ENCODE results near the gene LDAH. TPM values are rescaled to one million over a fixed set of nuclear protein-coding genes. Genes with fewer than 3 reads are reported as not detected.
A peak's percentile ranks its signal among the peaks of the same experiment; 100 is the strongest.

Gene LDAH
- total RNA-seq, 2 experiments from 2014 or later = 27.0 to 32.8 TPM

DNA sequence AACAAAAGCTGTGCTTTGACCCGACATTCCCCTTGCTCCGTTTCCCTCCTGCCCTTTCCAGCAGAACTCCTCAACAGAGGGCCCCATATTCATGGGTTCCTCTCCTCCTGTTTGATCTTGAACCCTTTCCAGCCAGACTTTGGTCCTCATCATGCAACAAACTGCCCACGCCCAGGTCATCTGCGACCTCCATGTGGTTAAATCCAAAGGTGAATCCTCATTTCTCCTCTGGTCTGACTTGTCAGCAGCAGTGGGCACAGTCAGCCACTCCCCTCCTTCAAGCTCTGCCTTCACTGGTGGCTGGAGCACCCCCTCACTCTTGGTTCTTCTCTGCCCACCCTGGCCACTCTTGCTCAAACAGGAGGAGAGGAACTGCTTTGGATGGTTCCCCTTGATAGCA, 174.7 kb downstream of the LDAH start:
- ChIA-PET POLR2A (interaction anchor here (0.6 to 0.9 kb wide), 2 partner anchors 201 to 543 kb away, joined by 3 read pairs; partner anchors contain the start of gene RHOB), CTCF (interaction anchor here (0.7 to 1.5 kb wide), 3 partner anchors 198 to 204 kb away, joined by 5 to 7 read pairs (median 7); partner anchors contain the start of gene RHOB)
- Mint-ChIP-seq H3K4me1 (peaks cover 22% of the 10 kb centered on the region), H3K36me3 (ENCODE audit: low read depth) (no peaks in the 10 kb centered on the region), H3K4me3 (no peak overlapping the region), H3K27ac (no peak overlapping the region), H3K9me3 (ENCODE audit: low read depth) (no peaks in the 10 kb centered on the region), H3K27me3 (no peaks in the 10 kb centered on the region)
- no peak for DNase-seq
- no peak for ATAC-seq
- intact Hi-C loops (cut with DNase I, micrococcal nuclease) = loop anchor here in 1 of 2 experiments (10.0 kb wide), 1 partner anchor 513 kb away; no protein-coding TSS in a partner anchor

GRCh38 chr2:20647738-20648137, 175.2 kb downstream of the LDAH start:
- intact Hi-C loops (cut with DNase I, micrococcal nuclease) = loop anchor here in 1 of 2 experiments (10.0 kb wide), 1 partner anchor 513 kb away; no protein-coding TSS in a partner anchor
- DNase-seq (no peak), ATAC-seq (no peak)
- Mint-ChIP-seq H3K9me3 (ENCODE audit: low read depth) (no peaks in the 10 kb centered on the region), H3K4me3 (no peak overlapping the region), H3K27ac (no peak overlapping the region), H3K36me3 (ENCODE audit: low read depth) (no peaks in the 10 kb centered on the region), H3K4me1 (peaks cover 22% of the 10 kb centered on the region), H3K27me3 (no peaks in the 10 kb centered on the region)
- ChIA-PET CTCF (interaction anchor here (1.4 to 1.5 kb wide), 2 partner anchors 197 to 201 kb away, joined by 5 to 7 read pairs; partner anchors contain the start of gene RHOB), POLR2A (interaction anchor here (0.9 kb wide), 1 partner anchor 201 kb away, joined by 3 read pairs; the partner anchor contains the start of gene RHOB)

DNA sequence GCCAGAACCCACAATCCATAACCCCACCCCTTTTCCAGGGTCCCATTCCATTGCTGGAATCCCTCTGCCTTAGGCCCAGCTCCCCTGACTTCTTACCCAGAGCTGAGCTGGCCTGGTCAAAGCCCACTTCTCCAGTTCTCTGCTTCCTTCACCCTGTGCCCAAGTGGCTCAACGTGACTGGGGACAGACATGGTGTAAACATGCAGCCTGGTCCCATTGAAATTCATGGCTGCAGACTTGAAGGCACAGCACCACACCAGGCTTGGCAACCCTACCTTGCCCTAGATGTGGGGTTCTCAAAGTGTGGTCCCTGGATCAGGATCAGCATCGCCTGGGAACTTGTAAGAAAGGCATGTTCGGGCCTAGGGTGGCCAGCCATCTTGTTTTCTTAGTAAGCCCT, 175.7 kb downstream of the LDAH start:
- H3K36me3 Mint-ChIP-seq (ENCODE audit: low read depth) = no peaks in the 10 kb centered on the region

GRCh38 chr2:20646446-20646845, 176.5 kb downstream of the LDAH start:
- H3K36me3 Mint-ChIP-seq (ENCODE audit: low read depth) = no peaks in the 10 kb centered on the region
- H3K27ac Mint-ChIP-seq = no peak overlapping the region
- H3K4me1 Mint-ChIP-seq = peaks cover 17% of the 10 kb centered on the region
- intact Hi-C loops (cut with DNase I, micrococcal nuclease) = loop anchor here in 1 of 2 experiments (10.0 kb wide), 1 partner anchor 512 kb away; no protein-coding TSS in a partner anchor
- ATAC-seq (no peak), DNase-seq (no peak)
- H3K9me3 Mint-ChIP-seq (ENCODE audit: low read depth) = no peaks in the 10 kb centered on the region
- POLR2A ChIA-PET = no interaction called here
- no peaks in the 10 kb centered on the region for H3K27me3 Mint-ChIP-seq
- CTCF ChIA-PET = interaction anchor here (0.7 kb wide), 1 partner anchor 235 kb away, joined by 3 read pairs; no protein-coding TSS in a partner anchor
- H3K4me3 Mint-ChIP-seq = no peak overlapping the region

More for the DNA sequence above, 175.7 kb downstream of the LDAH start:
- ATAC-seq = no peak
- no peaks in the 10 kb centered on the region for H3K9me3 Mint-ChIP-seq (ENCODE audit: low read depth)
- DNase-seq = no peak
- ChIA-PET CTCF (no interaction called here), POLR2A (no interaction called here)
- H3K4me3 Mint-ChIP-seq = no peak overlapping the region
- H3K27ac Mint-ChIP-seq = no peak overlapping the region
- H3K4me1 Mint-ChIP-seq = peaks cover 22% of the 10 kb centered on the region
- intact Hi-C loops (cut with DNase I, micrococcal nuclease) = loop anchor here in 1 of 2 experiments (10.0 kb wide), 1 partner anchor 512 kb away; no protein-coding TSS in a partner anchor
- no peaks in the 10 kb centered on the region for H3K27me3 Mint-ChIP-seq

DNA sequence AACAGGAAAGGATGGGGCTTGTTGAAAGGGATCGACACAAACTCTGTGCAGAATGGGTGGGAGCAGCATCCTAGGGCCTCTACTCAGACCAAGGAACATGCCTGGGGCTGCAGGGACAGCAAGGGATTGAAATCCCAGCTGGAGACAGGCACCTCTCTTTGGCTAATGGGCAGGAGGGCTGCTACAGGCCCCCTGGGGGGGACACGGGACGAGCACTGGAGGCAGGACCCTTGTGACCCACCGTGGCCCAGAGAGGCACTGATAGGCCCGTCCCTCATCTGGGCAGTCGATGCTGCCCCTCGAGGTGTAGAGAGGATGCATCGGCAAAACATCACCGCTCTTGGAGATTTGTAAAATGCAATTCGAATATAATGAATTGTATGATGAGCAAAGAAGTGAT, 177.1 kb downstream of the LDAH start:
- H3K27ac Mint-ChIP-seq = no peak overlapping the region
- CTCF ChIA-PET = no interaction called here
- intact Hi-C loops (cut with DNase I, micrococcal nuclease) = loop anchor here in 1 of 2 experiments (10.0 kb wide), 1 partner anchor 511 kb away; no protein-coding TSS in a partner anchor

GRCh38 chr2:20645301-20645701, 177.6 kb downstream of the LDAH start:
- ChIA-PET POLR2A (no interaction called here), CTCF (interaction anchor here (4.1 kb wide), 1 partner anchor 205 kb away, joined by 38 read pairs; no protein-coding TSS in a partner anchor)
- Mint-ChIP-seq H3K4me1 (peaks cover 12% of the 10 kb centered on the region), H3K36me3 (ENCODE audit: low read depth) (peaks cover 2% of the 10 kb centered on the region), H3K27me3 (no peaks in the 10 kb centered on the region), H3K9me3 (ENCODE audit: low read depth) (no peaks in the 10 kb centered on the region), H3K27ac (no peak overlapping the region), H3K4me3 (no peak overlapping the region)
- intact Hi-C loops (cut with DNase I, micrococcal nuclease) = loop anchor here in 1 of 2 experiments (10.0 kb wide), 1 partner anchor 510 kb away; no protein-coding TSS in a partner anchor
- no peak for DNase-seq
- ATAC-seq = no peak

More for the DNA sequence above, 177.1 kb downstream of the LDAH start:
- no peak overlapping the region for H3K4me3 Mint-ChIP-seq
- no peaks in the 10 kb centered on the region for H3K9me3 Mint-ChIP-seq (ENCODE audit: low read depth)
- H3K27me3 Mint-ChIP-seq = no peaks in the 10 kb centered on the region
- peaks cover 14% of the 10 kb centered on the region for H3K4me1 Mint-ChIP-seq
- ATAC-seq (no peak), DNase-seq (no peak)
- POLR2A ChIA-PET = no interaction called here
- H3K36me3 Mint-ChIP-seq (ENCODE audit: low read depth) = peaks cover 2% of the 10 kb centered on the region

DNA sequence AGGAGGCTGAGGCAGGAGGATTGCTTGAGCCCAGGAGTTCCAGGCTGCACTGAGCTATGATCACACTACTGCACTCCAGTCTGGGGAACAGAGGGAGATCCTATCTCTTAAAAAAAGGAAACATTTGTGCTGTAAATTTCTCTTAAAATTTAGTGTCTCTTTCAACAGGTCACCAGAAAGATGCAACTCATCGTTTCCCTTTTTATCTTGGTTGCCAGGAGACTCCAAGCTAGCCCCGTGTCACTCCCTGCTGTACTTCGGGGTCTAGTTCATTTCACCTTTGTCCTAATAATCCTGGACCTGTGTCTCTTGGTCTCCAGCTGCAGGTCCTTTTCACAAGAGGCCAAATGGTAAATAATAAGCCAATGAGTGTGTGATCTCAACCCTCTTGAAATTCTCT, 179.1 kb downstream of the LDAH start:
- ATAC-seq (no peak), DNase-seq (no peak)
- Mint-ChIP-seq H3K36me3 (ENCODE audit: low read depth) (peaks cover 2% of the 10 kb centered on the region), H3K9me3 (ENCODE audit: low read depth) (no peaks in the 10 kb centered on the region), H3K4me1 (no peaks in the 10 kb centered on the region), H3K4me3 (no peak overlapping the region), H3K27me3 (no peaks in the 10 kb centered on the region), H3K27ac (no peak overlapping the region)
- ChIA-PET CTCF (interaction anchor here (1.0 to 4.1 kb wide), 10 partner anchors 10 to 335 kb away, joined by 3 to 40 read pairs (median 4); no protein-coding TSS in a partner anchor), POLR2A (interaction anchor here (1.5 kb wide), 1 partner anchor 197 kb away, joined by 5 read pairs; the partner anchor contains the start of gene RHOB)
- intact Hi-C loops (cut with DNase I, micrococcal nuclease) = loop anchor here in 1 of 2 experiments (5.0 to 10.0 kb wide), 2 partner anchors 402 to 509 kb away; no protein-coding TSS in a partner anchor

- CTCF ChIA-PET = interaction anchor here (0.7 to 4.1 kb wide), 20 partner anchors 8 to 460 kb away, joined by 3 to 40 read pairs (median 4); partner anchors contain the start of genes HS1BP3 and RHOB
- H3K4me3 Mint-ChIP-seq = no peak overlapping the region
- ATAC-seq (no peak), DNase-seq (no peak)
- peaks cover 2% of the 10 kb centered on the region for H3K36me3 Mint-ChIP-seq (ENCODE audit: low read depth)
- H3K4me1 Mint-ChIP-seq = no peaks in the 10 kb centered on the region
- no peak overlapping the region for H3K27ac Mint-ChIP-seq
- POLR2A ChIA-PET = interaction anchor here (1.5 kb wide), 1 partner anchor 196 kb away, joined by 5 read pairs; the partner anchor contains the start of gene RHOB
- H3K27me3 Mint-ChIP-seq = no peaks in the 10 kb centered on the region
- no peaks in the 10 kb centered on the region for H3K9me3 Mint-ChIP-seq (ENCODE audit: low read depth)
- intact Hi-C loops (cut with DNase I, micrococcal nuclease) = loop anchor here in 1 of 2 experiments (5.0 to 10.0 kb wide), 2 partner anchors 401 to 508 kb away; no protein-coding TSS in a partner anchor
These were observed 179.8 kb downstream of the LDAH start for GRCh38 chr2:20643060-20643459.

DNA sequence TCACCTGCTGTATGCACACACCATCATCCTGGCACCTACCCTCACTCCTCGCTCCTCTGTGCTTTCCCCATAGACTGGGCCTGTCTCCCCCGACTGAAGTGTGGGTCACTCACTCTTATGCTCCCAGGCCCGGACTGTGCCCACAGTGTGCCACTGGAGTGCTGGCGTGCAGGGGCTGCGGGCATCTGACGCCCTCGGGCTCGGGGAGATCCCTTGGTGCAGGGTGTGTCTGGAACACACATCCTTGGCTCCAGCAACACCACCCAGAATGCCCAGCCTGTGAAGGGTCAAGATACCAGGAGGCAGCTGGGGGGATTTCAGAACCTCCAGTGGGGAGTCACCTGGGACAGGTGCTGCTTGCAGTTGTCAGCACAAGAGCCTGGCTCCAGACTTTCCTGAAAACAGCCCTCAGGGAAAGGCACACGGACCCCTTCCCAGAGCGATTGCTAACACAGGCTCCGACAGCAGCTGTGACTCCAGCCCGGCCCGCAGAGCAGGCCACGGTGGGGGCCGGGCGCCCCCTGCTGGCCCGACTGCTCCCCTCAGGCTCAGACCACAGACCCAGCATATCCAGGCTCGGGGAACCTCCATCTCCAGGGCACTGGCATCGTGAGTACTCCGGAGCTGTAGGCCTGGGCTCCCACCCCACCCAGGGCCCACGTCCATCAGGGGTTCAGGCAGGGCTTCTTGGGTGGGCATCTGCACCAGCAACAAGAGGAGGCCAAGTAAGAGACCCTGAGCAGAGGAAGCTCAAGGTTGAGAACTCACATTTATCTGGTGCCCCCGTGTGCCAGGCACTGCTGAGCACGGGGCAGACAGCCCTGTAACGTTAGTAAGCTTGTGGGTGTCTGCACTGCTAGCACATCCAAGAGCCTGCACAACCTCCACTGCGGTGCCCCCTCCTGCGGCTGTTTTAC, 180.6 kb downstream of the LDAH start:
- no peaks in the 10 kb centered on the region for H3K9me3 Mint-ChIP-seq (ENCODE audit: low read depth)
- H3K36me3 Mint-ChIP-seq (ENCODE audit: low read depth) = peaks cover 2% of the 10 kb centered on the region
- ATAC-seq (peak; percentile 99), DNase-seq (peak; percentile 85)
- no peaks in the 10 kb centered on the region for H3K27me3 Mint-ChIP-seq
- no peaks in the 10 kb centered on the region for H3K4me1 Mint-ChIP-seq
- intact Hi-C loops (cut with DNase I, micrococcal nuclease) = loop anchor here (1.0 to 10.0 kb wide), 4 partner anchors 199 to 508 kb away; no protein-coding TSS in a partner anchor
- H3K27ac Mint-ChIP-seq = no peak overlapping the region
- no peak overlapping the region for H3K4me3 Mint-ChIP-seq
- CTCF ChIA-PET = interaction anchor here (0.5 to 4.1 kb wide), 33 partner anchors 8 to 665 kb away, joined by 3 to 40 read pairs (median 3); partner anchors contain the start of genes HS1BP3 and RHOB
- POLR2A ChIA-PET = interaction anchor here (1.5 kb wide), 1 partner anchor 196 kb away, joined by 5 read pairs; the partner anchor contains the start of gene RHOB

GRCh38 chr2:20641123-20641985, 181.5 kb downstream of the LDAH start:
- Mint-ChIP-seq H3K4me3 (no peak overlapping the region), H3K9me3 (ENCODE audit: low read depth) (no peaks in the 10 kb centered on the region), H3K27ac (no peak overlapping the region), H3K4me1 (no peaks in the 10 kb centered on the region), H3K36me3 (ENCODE audit: low read depth) (peaks cover 2% of the 10 kb centered on the region), H3K27me3 (no peaks in the 10 kb centered on the region)
- intact Hi-C loops (cut with DNase I, micrococcal nuclease) = loop anchor here in 1 of 2 experiments (5.0 to 10.0 kb wide), 2 partner anchors 399 to 507 kb away; no protein-coding TSS in a partner anchor
- no peak for ATAC-seq
- ChIA-PET POLR2A (no interaction called here), CTCF (interaction anchor here (0.7 to 4.1 kb wide), 19 partner anchors 9 to 664 kb away, joined by 3 to 40 read pairs (median 4); partner anchors contain the start of genes HS1BP3 and RHOB)
- DNase-seq = no peak

All from activated CD4-positive, alpha-beta T cell treated with anti-CD3 and anti-CD28 coated beads for 36 hours (primary cell).